ENCODE data around the gene FETUB. TPM values are rescaled to one million over a fixed set of nuclear protein-coding genes. Genes with fewer than 3 reads are reported as not detected.

Gene FETUB
- total and polyA plus RNA-seq, 2 of the 8 experiments (the other 6 are each of a cell fraction or from before 2014, with no cell fraction given): 0.15 TPM; not detected in 1

DNA sequence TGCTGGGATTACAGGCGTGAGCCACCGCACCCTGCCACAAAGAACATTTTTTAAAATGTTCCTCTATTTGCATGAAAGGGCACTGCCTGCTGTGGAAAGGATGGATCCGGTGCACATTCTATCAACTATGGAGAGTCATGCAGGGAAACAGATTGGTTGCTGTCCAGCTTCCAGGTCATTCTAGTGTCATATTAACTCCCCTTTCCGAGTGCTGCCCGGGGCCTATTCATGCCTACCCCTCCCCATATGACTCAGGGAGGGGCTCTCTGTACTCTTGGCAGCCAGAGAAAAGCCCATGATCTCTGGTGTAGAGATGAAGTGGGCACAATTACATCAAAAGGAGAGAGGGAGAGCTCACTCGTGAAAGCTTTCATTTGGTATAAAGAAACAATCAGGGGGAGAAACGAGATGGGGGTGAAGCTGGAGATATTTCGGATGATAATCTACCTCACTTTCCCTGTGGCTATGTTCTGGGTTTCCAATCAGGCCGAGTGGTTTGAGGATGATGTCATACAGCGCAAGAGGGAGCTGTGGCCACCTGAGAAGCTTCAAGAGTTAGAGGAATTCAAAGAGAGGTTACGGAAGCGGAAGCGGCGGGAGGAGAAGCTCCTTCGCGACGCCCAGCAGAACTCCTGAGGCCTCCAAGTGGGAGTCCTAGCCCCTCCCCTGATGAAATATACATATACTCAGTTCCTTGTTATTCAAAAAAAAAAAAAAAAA lies 43.5 kb upstream of the FETUB start:
- WGBS, 2 experiments (ENCODE audit: extremely low coverage in 1 of 2, insufficient coverage in 1 of 2, insufficient read length in 1 of 2, insufficient replicate concordance in 2 of 2, low coverage in 1 of 2, low lambda C conversion rate in 2 of 2, missing lambda C conversion rate in 1 of 2): 64% methylated on average over 17 of the region's 17 CpGs; no CpG with 5 or more reads in 1 of the 2 experiments
- no peak overlapping the region for H2AFZ ChIP-seq (ENCODE audit: low read length)
- TF ChIP-seq TAF1 (IDR thresholded peaks at IDR 0.05; ENCODE audit: low read depth, low read length): no peak
- TF ChIP-seq FOSL1 (IDR thresholded peaks at IDR 0.05; ENCODE audit: insufficient read depth, low read depth, low read length): no peak
- TF ChIP-seq EP300 (IDR thresholded peaks at IDR 0.05; ENCODE audit: borderline replicate concordance in 1 of 2, low read depth in 2 of 2, low read length in 2 of 2): no peak
- no peak for TF ChIP-seq KDM4A (IDR thresholded peaks at IDR 0.05; ENCODE audit: low read depth, low read length, severe bottlenecking)
- TF ChIP-seq SP1 (IDR thresholded peaks at IDR 0.05; ENCODE audit: low read depth, low read length): no peak
- TF ChIP-seq, protein P1, sequence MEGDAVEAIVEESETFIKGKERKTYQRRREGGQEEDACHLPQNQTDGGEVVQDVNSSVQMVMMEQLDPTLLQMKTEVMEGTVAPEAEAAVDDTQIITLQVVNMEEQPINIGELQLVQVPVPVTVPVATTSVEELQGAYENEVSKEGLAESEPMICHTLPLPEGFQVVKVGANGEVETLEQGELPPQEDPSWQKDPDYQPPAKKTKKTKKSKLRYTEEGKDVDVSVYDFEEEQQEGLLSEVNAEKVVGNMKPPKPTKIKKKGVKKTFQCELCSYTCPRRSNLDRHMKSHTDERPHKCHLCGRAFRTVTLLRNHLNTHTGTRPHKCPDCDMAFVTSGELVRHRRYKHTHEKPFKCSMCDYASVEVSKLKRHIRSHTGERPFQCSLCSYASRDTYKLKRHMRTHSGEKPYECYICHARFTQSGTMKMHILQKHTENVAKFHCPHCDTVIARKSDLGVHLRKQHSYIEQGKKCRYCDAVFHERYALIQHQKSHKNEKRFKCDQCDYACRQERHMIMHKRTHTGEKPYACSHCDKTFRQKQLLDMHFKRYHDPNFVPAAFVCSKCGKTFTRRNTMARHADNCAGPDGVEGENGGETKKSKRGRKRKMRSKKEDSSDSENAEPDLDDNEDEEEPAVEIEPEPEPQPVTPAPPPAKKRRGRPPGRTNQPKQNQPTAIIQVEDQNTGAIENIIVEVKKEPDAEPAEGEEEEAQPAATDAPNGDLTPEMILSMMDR (IDR thresholded peaks at IDR 0.05; ENCODE audit: control extremely low read depth in 1 of 3, insufficient read depth in 1 of 3, low read depth in 1 of 3, low read length in 3 of 3): no peak
- TF ChIP-seq KDM1A (IDR thresholded peaks at IDR 0.05; ENCODE audit: borderline replicate concordance, low read length): no peak
- TF ChIP-seq GTF2F1 (IDR thresholded peaks at IDR 0.05; ENCODE audit: borderline replicate concordance, low read depth, low read length): no peak
- no peak for TF ChIP-seq RNF2 (IDR thresholded peaks at IDR 0.05; ENCODE audit: borderline replicate concordance, low read depth, low read length, missing control alignments, poor library complexity, severe bottlenecking)

More for the DNA sequence above, 43.5 kb upstream of the FETUB start:
- no peak overlapping the region for H3K4me3 ChIP-seq (ENCODE audit: extremely low read depth in 1 of 4, insufficient read depth in 2 of 4, low read depth in 3 of 4, low read length in 4 of 4)
- no peaks in the 10 kb centered on the region; the same call in 1 of the 2 replicates for H3K79me1 ChIP-seq (ENCODE audit: low read depth, low read length)
- ChIA-PET POLR2A (ENCODE audit: partially characterized antibody) (interaction anchor here (1.0 to 10.2 kb wide), 4 partner anchors 18 to 191 kb away, joined by 3 to 85 read pairs (median 3); partner anchors contain the start of gene EIF4A2), CTCF (ENCODE audit: partially characterized antibody) (interaction anchor here (0.6 to 23.7 kb wide), 11 partner anchors 9 to 551 kb away, joined by 3 to 333 read pairs (median 3); partner anchors contain the start of gene AHSG)
- H3K27ac ChIP-seq (ENCODE audit: low read depth, low read length): no peak overlapping the region
- H4K5ac ChIP-seq (ENCODE audit: insufficient read length, low read depth, low read length): no peak overlapping the region
- H2BK5ac ChIP-seq (ENCODE audit: low read depth, low read length): no peak overlapping the region
- H4K91ac ChIP-seq (replicated peaks; ENCODE audit: insufficient read length, low read length): no peak overlapping the region
- no peak for DNase-seq (ENCODE audit: low read depth in 1 of 2, low spot score in 2 of 2)
- H3K4ac ChIP-seq (replicated peaks; ENCODE audit: insufficient read length, low read depth, low read length): no peak overlapping the region
- no peak overlapping the region for H2BK120ac ChIP-seq (replicated peaks; ENCODE audit: low read depth, low read length)
- H3K27me3 ChIP-seq (replicated peaks in 1 of 4; ENCODE audit: control insufficient read depth in 3 of 4, extremely low read depth in 1 of 4, insufficient read depth in 3 of 4, low read length in 3 of 4): no peaks in the 10 kb centered on the region; a peak in 1 of 7 replicates
- H2BK12ac ChIP-seq (ENCODE audit: low read depth, low read length): no peak overlapping the region
- H4K8ac ChIP-seq (ENCODE audit: extremely low read depth, insufficient read depth, low read length): no peak overlapping the region
- H3K36me3 ChIP-seq (ENCODE audit: control insufficient read depth in 2 of 4, insufficient read depth in 4 of 4, low read length in 3 of 4): no peaks in the 10 kb centered on the region
- no peak overlapping the region for H2AK5ac ChIP-seq (ENCODE audit: low read depth, low read length)
- H2BK15ac ChIP-seq (ENCODE audit: low read length): no peak overlapping the region
- no peaks in the 10 kb centered on the region for H3K9me3 ChIP-seq (ENCODE audit: insufficient read depth in 2 of 2, low read depth in 1 of 2, low read length in 1 of 2)
- no peak overlapping the region for H3K18ac ChIP-seq (ENCODE audit: extremely low read depth, low read length)
- no peak overlapping the region for H3K14ac ChIP-seq (ENCODE audit: insufficient read length)
- H3K23ac ChIP-seq (ENCODE audit: insufficient read length): no peak overlapping the region
- H4K20me1 ChIP-seq (replicated peaks in 1 of 2; ENCODE audit: control insufficient read depth in 1 of 2, insufficient read depth in 2 of 2, low read length in 2 of 2): no peaks in the 10 kb centered on the region
- H3K4me2 ChIP-seq (ENCODE audit: insufficient read depth in 1 of 2, low read depth in 2 of 2, low read length in 2 of 2): no peak overlapping the region
- no peaks in the 10 kb centered on the region for H3K23me2 ChIP-seq (ENCODE audit: low read depth, low read length)
- H2BK20ac ChIP-seq (ENCODE audit: low read length): no peak overlapping the region
- no peak overlapping the region for H3K56ac ChIP-seq (replicated peaks; ENCODE audit: insufficient read length, low read depth, low read length)
- no peaks in the 10 kb centered on the region for H3K79me2 ChIP-seq (ENCODE audit: control insufficient read depth in 1 of 2, insufficient read depth in 2 of 2, low read length in 2 of 2)
- FAIRE-seq: peak; percentile 55
- H3K9ac ChIP-seq (replicated peaks in 1 of 4; ENCODE audit: extremely low read depth in 1 of 4, low read depth in 3 of 4, low read length in 3 of 4): no peak overlapping the region
- no peaks in the 10 kb centered on the region for H3K4me1 ChIP-seq (replicated peaks in 1 of 4; ENCODE audit: control insufficient read depth in 3 of 4, insufficient read depth in 4 of 4, low read length in 3 of 4)
